Liver (tissue), 9 donors: ENCODE results near the gene FSIP1. TPM values are rescaled to one million over a fixed set of nuclear protein-coding genes. Genes with fewer than 3 reads are reported as not detected.

Source experiments
- DNase-seq: peaks from one replicate; pipeline ENCODE4 v3.0.0-alpha.2; 2017; ENCODE audit warnings: low spot score
- H3K27ac ChIP-seq, 2 donors: one replicate each; pipeline ENCODE4 v1.7.0; 2013; ENCODE audit warnings: inconsistent platforms in 2 of 2, low read length in 2 of 2, control low read depth in 1 of 2, low read depth in 1 of 2, mild to moderate bottlenecking in 1 of 2
- H3K27me3 ChIP-seq, 4 donors: one replicate each; pipeline versions ENCODE4 v1.6.1 to v1.7.0; 2013; ENCODE audit warnings: low read length in 3 of 4, inconsistent platforms in 1 of 4, mild to moderate bottlenecking in 1 of 4, moderate library complexity in 1 of 4; ENCODE audit not compliant: control insufficient read depth in 4 of 4, insufficient read depth in 4 of 4
- H3K36me3 ChIP-seq, 4 donors: one replicate each; pipeline versions ENCODE4 v1.6.1 to v1.7.0; 2013; ENCODE audit warnings: low read length in 3 of 4, mild to moderate bottlenecking in 3 of 4, low read depth in 1 of 4, moderate library complexity in 1 of 4; ENCODE audit not compliant: control insufficient read depth in 4 of 4, insufficient read depth in 3 of 4
- H3K4me1 ChIP-seq, 4 donors: one replicate each; pipeline versions ENCODE4 v1.6.1 to v1.7.0; 2013; ENCODE audit warnings: low read length in 3 of 4, mild to moderate bottlenecking in 3 of 4, moderate library complexity in 1 of 4; ENCODE audit not compliant: control insufficient read depth in 4 of 4, insufficient read depth in 4 of 4
- H3K4me3 ChIP-seq, 3 donors: one replicate each; pipeline versions ENCODE4 v1.6.1 to v1.7.0; 2013; ENCODE audit warnings: low read length in 3 of 3, control low read depth in 1 of 3, low read depth in 1 of 3, mild to moderate bottlenecking in 1 of 3
- H3K9ac ChIP-seq, 2 donors: one replicate each; pipeline ENCODE4 v1.7.0; 2013; ENCODE audit warnings: low read length in 2 of 2, mild to moderate bottlenecking in 2 of 2, moderate library complexity in 2 of 2, control low read depth in 1 of 2, low read depth in 1 of 2
- H3K9me3 ChIP-seq, 4 donors: one replicate each; pipeline versions ENCODE4 v1.6.1 to v1.7.0; 2013; ENCODE audit warnings: low read length in 3 of 4; ENCODE audit not compliant: control insufficient read depth in 4 of 4
- ATF3 ChIP-seq: IDR thresholded peaks from 2 replicates; pipeline ENCODE4 v1.6.1; 2016; ENCODE audit warnings: antibody characterized with exemption
- CTCF ChIP-seq: fragments of 150-350 bp; IDR thresholded peaks from 2 replicates; pipeline ENCODE4 v1.5.1; 2017; ENCODE audit warnings: improper control_type of control experiment, low read depth, low read length; ENCODE audit not compliant: missing input control
- EGR1 ChIP-seq, 2 donors: IDR thresholded peaks; 2 replicates each; pipeline ENCODE4 v1.6.1; 2016 to 2018; ENCODE audit warnings: antibody characterized with exemption in 2 of 2, low read depth in 2 of 2
- FOXA1 ChIP-seq: IDR thresholded peaks from 2 replicates; pipeline ENCODE4 v1.6.1; 2016; ENCODE audit warnings: antibody characterized with exemption
- FOXA2 ChIP-seq: IDR thresholded peaks from 2 replicates; pipeline ENCODE4 v1.6.1; 2016; ENCODE audit warnings: antibody characterized with exemption
- GABPA ChIP-seq, 2 donors: IDR thresholded peaks in 1 of 2; conservative IDR thresholded peaks in 1 of 2; 2 replicates each; pipeline ENCODE4 v1.6.1; 2016; ENCODE audit warnings: antibody characterized with exemption in 2 of 2, mild to moderate bottlenecking in 1 of 2, moderate library complexity in 1 of 2
- HNF4A ChIP-seq, 2 donors: conservative IDR thresholded peaks; 2 replicates each; pipeline ENCODE4 v1.6.1; 2016; ENCODE audit warnings: antibody characterized with exemption in 2 of 2, mild to moderate bottlenecking in 2 of 2
- HNF4G ChIP-seq: IDR thresholded peaks from 2 replicates; pipeline ENCODE4 v1.6.1; 2016; ENCODE audit warnings: antibody characterized with exemption
- JUND ChIP-seq, 2 donors: IDR thresholded peaks; 2 replicates each; pipeline ENCODE4 v1.6.1; 2016; ENCODE audit warnings: antibody characterized with exemption in 2 of 2
- MAX ChIP-seq: IDR thresholded peaks from 2 replicates; pipeline ENCODE4 v1.6.1; 2016; ENCODE audit warnings: antibody characterized with exemption
- NR2F2 ChIP-seq: IDR thresholded peaks from 2 replicates; pipeline ENCODE4 v1.6.1; 2016; ENCODE audit warnings: antibody characterized with exemption
- RAD21 ChIP-seq, 2 donors: IDR thresholded peaks; 2 replicates each; pipeline ENCODE4 v1.6.1; 2016; ENCODE audit warnings: antibody characterized with exemption in 2 of 2, mild to moderate bottlenecking in 2 of 2
- REST ChIP-seq: IDR thresholded peaks from 2 replicates; pipeline ENCODE4 v1.6.1; 2016; ENCODE audit warnings: antibody characterized with exemption, mild to moderate bottlenecking
- SP1 ChIP-seq: IDR thresholded peaks from 2 replicates; pipeline ENCODE4 v1.6.1; 2018; ENCODE audit warnings: antibody characterized with exemption, mild to moderate bottlenecking
- TAF1 ChIP-seq: conservative IDR thresholded peaks from 2 replicates; pipeline ENCODE4 v1.6.1; 2016; ENCODE audit warnings: antibody characterized with exemption, mild to moderate bottlenecking
- YY1 ChIP-seq: IDR thresholded peaks from 2 replicates; pipeline ENCODE4 v1.6.1; 2016; ENCODE audit warnings: antibody characterized with exemption, mild to moderate bottlenecking
- ZBTB33 ChIP-seq: IDR thresholded peaks from 2 replicates; pipeline ENCODE4 v1.6.1; 2016; ENCODE audit warnings: antibody characterized with exemption
- WGBS: extraction: QIAGEN DNeasy Blood & Tissue Kit; methylation state at CpG from one replicate; pipeline ENCODE4 v1.1.7; 2013; 5-methylcytosine and 5-hydroxymethylcytosine counted together
- polyA plus RNA-seq, 2 donors: library from polyadenylated mRNA; stranded (reverse) in 1 of 2; unstranded in 1 of 2; fragments of 200-250 nt in 1 of 2; fragments of >200 nt in 1 of 2; fragmentation: Nextera tagmentation in 1 of 2; extraction: Ambion mirVana in 1 of 2; gene quantifications; one replicate each; pipeline versions ENCODE4 v1.2.1 to v1.2.3, GENCODE V29; 2013 to 2015
- total RNA-seq, 2 donors: library from RNA; depleted of rRNA; stranded (reverse); fragments of >200 nt; gene quantifications; one replicate each; pipeline ENCODE4 v1.2.3, GENCODE V29; 2014
- donor health status: healthy.
- donor health status: healthy.
- donor health status: healthy.
- donor health status: healthy.
- donor health status: healthy.

The FSIP1 gene
- total and polyA plus RNA-seq, 4 donors: 0.05 to 0.29 (median 0.13) TPM

- Histone ChIP-seq H3K9me3 (no peaks in the 10 kb centered on the region), H3K27me3 (peaks cover 0 to 5% (median 0%) of the 10 kb centered on the region in 4 donors), H3K4me1 (no peaks in the 10 kb centered on the region), H3K9ac (no peak overlapping the region), H3K36me3 (no peaks in the 10 kb centered on the region), H3K27ac (no peak overlapping the region), H3K4me3 (no peak overlapping the region)
- TF ChIP-seq JUND (IDR thresholded peaks at IDR 0.05) (no peak), EGR1 (IDR thresholded peaks at IDR 0.05; ENCODE audit: low read depth in 2 of 2) (no peak), GABPA (IDR thresholded peaks at IDR 0.05 in 1 of 2, conservative IDR thresholded peaks at IDR 0.05 in 1 of 2) (no peak), YY1 (no peak), REST (no peak), TAF1 (no peak), HNF4A (conservative IDR thresholded peaks at IDR 0.05) (no peak), CTCF (no peak), MAX (no peak), SP1 (no peak), HNF4G (no peak), FOXA1 (no peak), ZBTB33 (no peak), RAD21 (IDR thresholded peaks at IDR 0.05) (no peak), ATF3 (no peak), NR2F2 (no peak), FOXA2 (no peak)
- DNase-seq: no peak
- 63% methylated on average over 11 of the region's 11 CpGs for WGBS
Measured at GRCh38 chr15:39692356-39693327, 90.0 kb downstream of the FSIP1 start.
